Adrenal gland (tissue), 5 donors: Measurements from ENCODE around the gene CAPN13.

ENCODE experiments used
- POLR2A ChIP-seq, 2 donors: fragments of 450-650 bp; IDR thresholded peaks; one replicate each; pipeline ENCODE4 v1.6.1; 2017; ENCODE audit warnings: antibody characterized with exemption in 2 of 2, mild to moderate bottlenecking in 2 of 2, moderate library complexity in 1 of 2
- TF ChIP-seq, protein P1 (sequence below), 6 experiments: fragments of 450-650 bp in 4 of 6; fragments of 200-600 bp in 2 of 6; sonication (generic) in 1 of 6; IDR thresholded peaks; 1 replicate in 5 of 6; 2 replicates in 1 of 6; pipeline versions ENCODE4 v1.5.1 to v1.8.0; 2016 to 2021; ENCODE audit warnings: antibody characterized with exemption in 6 of 6, mild to moderate bottlenecking in 2 of 6, moderate library complexity in 1 of 6
- donor health status: DM: no; HTN: no; CAD: no.

DNA sequence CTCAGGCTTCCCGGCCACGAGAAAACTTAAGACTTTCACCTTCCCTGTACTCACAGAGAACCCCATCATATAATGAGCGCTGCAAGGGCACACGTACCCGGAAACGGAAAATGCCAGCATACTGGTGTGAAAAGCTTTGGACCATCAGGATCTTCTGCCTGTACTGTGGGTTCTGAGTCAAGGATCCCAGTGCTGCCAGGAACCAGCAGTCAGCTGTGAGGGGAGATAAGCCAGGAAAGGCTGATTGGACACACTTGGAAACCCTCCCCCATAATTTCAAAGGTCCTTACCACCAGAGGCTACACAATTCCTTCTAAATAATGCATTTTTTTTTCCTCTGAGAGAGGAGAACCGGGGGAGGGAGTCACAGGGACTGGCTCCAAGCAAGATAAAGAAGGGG is 31.4 kb downstream of the CAPN13 start:
- TF ChIP-seq, protein P1, sequence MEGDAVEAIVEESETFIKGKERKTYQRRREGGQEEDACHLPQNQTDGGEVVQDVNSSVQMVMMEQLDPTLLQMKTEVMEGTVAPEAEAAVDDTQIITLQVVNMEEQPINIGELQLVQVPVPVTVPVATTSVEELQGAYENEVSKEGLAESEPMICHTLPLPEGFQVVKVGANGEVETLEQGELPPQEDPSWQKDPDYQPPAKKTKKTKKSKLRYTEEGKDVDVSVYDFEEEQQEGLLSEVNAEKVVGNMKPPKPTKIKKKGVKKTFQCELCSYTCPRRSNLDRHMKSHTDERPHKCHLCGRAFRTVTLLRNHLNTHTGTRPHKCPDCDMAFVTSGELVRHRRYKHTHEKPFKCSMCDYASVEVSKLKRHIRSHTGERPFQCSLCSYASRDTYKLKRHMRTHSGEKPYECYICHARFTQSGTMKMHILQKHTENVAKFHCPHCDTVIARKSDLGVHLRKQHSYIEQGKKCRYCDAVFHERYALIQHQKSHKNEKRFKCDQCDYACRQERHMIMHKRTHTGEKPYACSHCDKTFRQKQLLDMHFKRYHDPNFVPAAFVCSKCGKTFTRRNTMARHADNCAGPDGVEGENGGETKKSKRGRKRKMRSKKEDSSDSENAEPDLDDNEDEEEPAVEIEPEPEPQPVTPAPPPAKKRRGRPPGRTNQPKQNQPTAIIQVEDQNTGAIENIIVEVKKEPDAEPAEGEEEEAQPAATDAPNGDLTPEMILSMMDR (IDR thresholded peaks at IDR 0.05), result no peak
- no peak for TF ChIP-seq POLR2A (IDR thresholded peaks at IDR 0.05)
